Measurements from ENCODE around the gene RAC2.

DNA sequence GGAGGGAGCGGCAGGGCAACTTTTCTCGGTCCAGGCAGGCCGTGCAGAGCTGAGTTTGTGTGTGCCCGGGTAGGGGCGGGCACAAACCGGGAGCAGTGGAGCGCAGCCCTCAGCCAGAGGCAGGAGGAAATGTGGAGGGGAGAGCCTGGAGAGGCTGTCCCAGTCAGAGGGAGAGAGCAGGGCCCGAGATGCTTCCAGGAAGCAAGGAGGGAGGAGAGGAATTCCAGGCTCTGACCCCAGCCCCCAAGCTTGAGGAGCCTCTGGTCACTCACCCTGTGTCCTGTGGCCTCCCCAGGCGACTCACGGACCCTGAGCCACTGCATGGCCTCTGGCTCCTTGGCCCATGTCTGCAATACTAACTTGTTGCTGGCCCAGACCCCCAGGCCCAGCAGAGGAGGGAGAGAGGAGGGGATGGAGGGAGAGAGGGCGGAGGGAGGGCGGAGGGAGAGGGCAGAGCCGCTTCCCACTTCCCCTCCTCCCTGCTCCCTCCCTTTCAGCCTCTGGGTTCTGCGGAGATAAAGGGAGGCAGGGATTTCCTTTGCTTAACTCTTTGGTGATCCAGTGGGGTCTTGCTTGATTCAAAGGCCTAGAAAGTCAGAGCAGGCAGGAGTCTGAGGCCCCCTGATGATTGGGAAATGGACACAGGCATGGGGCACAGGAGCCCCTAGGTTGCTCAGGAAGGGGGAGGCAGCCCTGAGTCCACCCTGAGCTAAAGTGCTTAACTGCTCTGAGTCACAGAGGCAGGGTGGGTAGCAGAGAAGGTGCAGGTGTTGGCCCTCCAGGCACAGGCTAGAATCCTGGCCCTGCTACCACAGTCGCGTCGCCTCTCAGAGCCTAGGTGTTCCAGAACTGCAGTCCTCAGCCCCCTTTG lies 55.9 kb downstream of the RAC2 start, which contains the start of gene C1QTNF6:
- TF ChIP-seq, protein P1, sequence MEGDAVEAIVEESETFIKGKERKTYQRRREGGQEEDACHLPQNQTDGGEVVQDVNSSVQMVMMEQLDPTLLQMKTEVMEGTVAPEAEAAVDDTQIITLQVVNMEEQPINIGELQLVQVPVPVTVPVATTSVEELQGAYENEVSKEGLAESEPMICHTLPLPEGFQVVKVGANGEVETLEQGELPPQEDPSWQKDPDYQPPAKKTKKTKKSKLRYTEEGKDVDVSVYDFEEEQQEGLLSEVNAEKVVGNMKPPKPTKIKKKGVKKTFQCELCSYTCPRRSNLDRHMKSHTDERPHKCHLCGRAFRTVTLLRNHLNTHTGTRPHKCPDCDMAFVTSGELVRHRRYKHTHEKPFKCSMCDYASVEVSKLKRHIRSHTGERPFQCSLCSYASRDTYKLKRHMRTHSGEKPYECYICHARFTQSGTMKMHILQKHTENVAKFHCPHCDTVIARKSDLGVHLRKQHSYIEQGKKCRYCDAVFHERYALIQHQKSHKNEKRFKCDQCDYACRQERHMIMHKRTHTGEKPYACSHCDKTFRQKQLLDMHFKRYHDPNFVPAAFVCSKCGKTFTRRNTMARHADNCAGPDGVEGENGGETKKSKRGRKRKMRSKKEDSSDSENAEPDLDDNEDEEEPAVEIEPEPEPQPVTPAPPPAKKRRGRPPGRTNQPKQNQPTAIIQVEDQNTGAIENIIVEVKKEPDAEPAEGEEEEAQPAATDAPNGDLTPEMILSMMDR (IDR thresholded peaks at IDR 0.05) = no peak
- no peak for TF ChIP-seq POLR2A (IDR thresholded peaks at IDR 0.05)
